Left ventricle myocardium inferior (tissue), 1 donor: ENCODE data around the gene HDLBP. TPM values are rescaled to one million over a fixed set of nuclear protein-coding genes. Genes with fewer than 3 reads are reported as not detected.

Experiments used
- DNase-seq: peaks from one replicate; pipeline ENCODE4 v3.0.0-alpha.2; 2020
- H3K27ac ChIP-seq: fragments of 200-600 bp; replicated peaks from 2 replicates; pipeline ENCODE4 v1.8.0; 2021
- H3K27me3 ChIP-seq: fragments of 200-600 bp; 2 replicates; pipeline ENCODE4 v1.8.0; 2021; ENCODE audit warnings: low read depth
- H3K36me3 ChIP-seq: fragments of 200-600 bp; 2 replicates; pipeline ENCODE4 v1.8.0; 2021
- H3K4me1 ChIP-seq: fragments of 200-600 bp; 2 replicates; pipeline ENCODE4 v1.8.0; 2021
- H3K4me3 ChIP-seq: fragments of 200-600 bp; 2 replicates; pipeline ENCODE4 v1.8.0; 2021; ENCODE audit warnings: mild to moderate bottlenecking, moderate library complexity
- H3K9me3 ChIP-seq: fragments of 200-600 bp; replicated peaks from 2 replicates; pipeline ENCODE4 v1.8.0; 2021
- CTCF ChIP-seq: fragments of 200-600 bp; IDR thresholded peaks from 2 replicates; pipeline ENCODE4 v1.8.0; 2021; ENCODE audit warnings: antibody characterized with exemption, mild to moderate bottlenecking, borderline replicate concordance
- intact Hi-C: fragments of 100-400 bp; cut with micrococcal nuclease; formaldehyde crosslinking; loops from one replicate; pipeline ENCODE4 v1.11.0; 2022
- total RNA-seq: library from RNA; stranded (reverse); fragmentation: NEBNext Ultra II Directional; extraction: Animal tissue kit (Norgen Biotek cat#: 25700); gene quantifications from one replicate; pipeline ENCODE4 v1.2.1, GENCODE V29; 2021
- donor health status: DM: no; HTN: yes; CAD: no; lungs with severe emphysema.

The HDLBP gene
- total RNA-seq, 1 donor from 2014 or later = 365 TPM

- H3K4me1 ChIP-seq = peaks cover 43% of the 10 kb centered on the region
- H3K27me3 ChIP-seq = no peaks in the 10 kb centered on the region
- no peak for DNase-seq
- TF ChIP-seq CTCF = no peak
- H3K36me3 ChIP-seq = peaks cover under 1% of the 10 kb centered on the region
- H3K9me3 ChIP-seq = no peaks in the 10 kb centered on the region
- H3K4me3 ChIP-seq = no peak overlapping the region
- intact Hi-C loops = no loop called here
- H3K27ac ChIP-seq = no peak overlapping the region
Measured at GRCh38 chr2:241291977-241292376, 23.5 kb downstream of the HDLBP start.

- intact Hi-C loops = no loop called here
- no peak for TF ChIP-seq CTCF
- Histone ChIP-seq H3K27me3 (no peaks in the 10 kb centered on the region), H3K4me3 (no peak overlapping the region), H3K27ac (no peak overlapping the region), H3K4me1 (peaks cover 43% of the 10 kb centered on the region), H3K36me3 (no peaks in the 10 kb centered on the region), H3K9me3 (no peaks in the 10 kb centered on the region)
- no peak for DNase-seq
Measured at GRCh38 chr2:241291153-241291552, 24.3 kb downstream of the HDLBP start.

GRCh38 chr2:241289597-241289996, 25.9 kb downstream of the HDLBP start:
- H3K4me1 ChIP-seq = peaks cover 38% of the 10 kb centered on the region
- H3K27me3 ChIP-seq = no peaks in the 10 kb centered on the region
- no peak overlapping the region for H3K4me3 ChIP-seq
- no peak for TF ChIP-seq CTCF
- no peaks in the 10 kb centered on the region for H3K36me3 ChIP-seq
- DNase-seq = no peak
- no peak overlapping the region for H3K27ac ChIP-seq
- intact Hi-C loops = no loop called here
- no peaks in the 10 kb centered on the region for H3K9me3 ChIP-seq

GRCh38 chr2:241289053-241289452, 26.4 kb downstream of the HDLBP start:
- no peak for DNase-seq
- no peaks in the 10 kb centered on the region for H3K27me3 ChIP-seq
- H3K9me3 ChIP-seq = no peaks in the 10 kb centered on the region
- TF ChIP-seq CTCF = no peak
- intact Hi-C loops = no loop called here
- H3K4me3 ChIP-seq = no peak overlapping the region
- peaks cover 40% of the 10 kb centered on the region for H3K4me1 ChIP-seq
- H3K36me3 ChIP-seq = no peaks in the 10 kb centered on the region
- H3K27ac ChIP-seq = no peak overlapping the region

GRCh38 chr2:241288324-241288888, 27.1 kb downstream of the HDLBP start:
- H3K4me1 ChIP-seq = peaks cover 45% of the 10 kb centered on the region
- intact Hi-C loops = no loop called here
- DNase-seq = no peak
- H3K27ac ChIP-seq = no peak overlapping the region
- no peak overlapping the region for H3K4me3 ChIP-seq
- H3K27me3 ChIP-seq = no peaks in the 10 kb centered on the region
- H3K9me3 ChIP-seq = no peaks in the 10 kb centered on the region
- TF ChIP-seq CTCF = no peak
- H3K36me3 ChIP-seq = no peaks in the 10 kb centered on the region
